ENCODE results near the gene TNFRSF13B. TPM values are rescaled to one million over a fixed set of nuclear protein-coding genes. Genes with fewer than 3 reads are reported as not detected.
A peak's percentile ranks its signal among the peaks of the same experiment; 100 is the strongest.
"Not testable (repeated sequence)": the region's sequence is repeated elsewhere in the genome, so short reads cannot be mapped to it uniquely, and the experiment has no call there.

Gene TNFRSF13B
- total RNA-seq, 3 donors from 2014 or later = 0.80 to 2.9 TPM; not detected in 1

GRCh38 chr17:17015230-17015629 is 43.3 kb upstream of the TNFRSF13B start:
- intact Hi-C loops (cut with DNase I; ENCODE audit: low total_unique reads) = no loop called here
- TF ChIP-seq POLR2AphosphoS5 (IDR thresholded peaks at IDR 0.05) (no peak), CTCF (IDR thresholded peaks at IDR 0.05) (no peak), POLR2A (IDR thresholded peaks at IDR 0.05) (no peak)

GRCh38 chr17:17014748-17015124 is 42.8 kb upstream of the TNFRSF13B start:
- H3K36me3 ChIP-seq; H3K27me3 ChIP-seq; DNase-seq (ENCODE audit: low spot score in 2 of 2); H3K27ac ChIP-seq; intact Hi-C loops (cut with DNase I; ENCODE audit: low total_unique reads); H3K9me3 ChIP-seq; H3K4me1 ChIP-seq; H3K4me3 ChIP-seq: not testable (repeated sequence)

More at GRCh38 chr17:17015230-17015629, 43.3 kb upstream of the TNFRSF13B start:
- Histone ChIP-seq H3K27me3 (no peaks in the 10 kb centered on the region), H3K36me3 (no peaks in the 10 kb centered on the region), H3K27ac (no peak overlapping the region), H3K9me3 (no peaks in the 10 kb centered on the region), H3K4me1 (no peaks in the 10 kb centered on the region), H3K4me3 (no peak overlapping the region)
- no peak for DNase-seq (ENCODE audit: low spot score in 2 of 2)

GRCh38 chr17:17013828-17014747 is 42.2 kb upstream of the TNFRSF13B start:
- H3K27ac ChIP-seq; H3K4me1 ChIP-seq; intact Hi-C loops (cut with DNase I; ENCODE audit: low total_unique reads); H3K36me3 ChIP-seq; H3K9me3 ChIP-seq; H3K27me3 ChIP-seq; DNase-seq (ENCODE audit: low spot score in 2 of 2); H3K4me3 ChIP-seq: not testable (repeated sequence)

- H3K36me3 ChIP-seq; intact Hi-C loops (cut with DNase I; ENCODE audit: low total_unique reads); H3K4me1 ChIP-seq; H3K27me3 ChIP-seq; H3K9me3 ChIP-seq: not testable (repeated sequence)
- DNase-seq (ENCODE audit: low spot score in 2 of 2) = peak; percentile 35 to 69
- peak in 1 of 3 donors; percentile 17 for TF ChIP-seq POLR2AphosphoS5 (IDR thresholded peaks at IDR 0.05)
- Histone ChIP-seq H3K27ac (peak overlapping the region in 1 of 2 donors; percentile 79), H3K4me3 (peak overlapping the region in 1 of 3 donors; percentile 3)
These were observed 39.4 kb upstream of the TNFRSF13B start for GRCh38 chr17:17011043-17011907.

GRCh38 chr17:17010545-17011034 is 38.7 kb upstream of the TNFRSF13B start:
- H3K4me1 ChIP-seq; H3K36me3 ChIP-seq; H3K4me3 ChIP-seq; intact Hi-C loops (cut with DNase I; ENCODE audit: low total_unique reads); H3K9me3 ChIP-seq; H3K27me3 ChIP-seq: not testable (repeated sequence)
- peak in 1 of 2 donors; percentile 48 for DNase-seq (ENCODE audit: low spot score in 2 of 2)
- H3K27ac ChIP-seq = peak overlapping the region in 1 of 2 donors; percentile 79

GRCh38 chr17:17009972-17010371 is 38.1 kb upstream of the TNFRSF13B start:
- H3K27me3 ChIP-seq; H3K27ac ChIP-seq; intact Hi-C loops (cut with DNase I; ENCODE audit: low total_unique reads); H3K9me3 ChIP-seq; H3K4me3 ChIP-seq; H3K36me3 ChIP-seq; DNase-seq (ENCODE audit: low spot score in 2 of 2); H3K4me1 ChIP-seq: not testable (repeated sequence)

GRCh38 chr17:17008621-17009397 is 36.9 kb upstream of the TNFRSF13B start:
- DNase-seq (ENCODE audit: low spot score in 2 of 2); H3K4me3 ChIP-seq; H3K9me3 ChIP-seq; H3K36me3 ChIP-seq; H3K4me1 ChIP-seq; H3K27me3 ChIP-seq; H3K27ac ChIP-seq; intact Hi-C loops (cut with DNase I; ENCODE audit: low total_unique reads): not testable (repeated sequence)

GRCh38 chr17:17007891-17008290 is 36.0 kb upstream of the TNFRSF13B start:
- H3K9me3 ChIP-seq; DNase-seq (ENCODE audit: low spot score in 2 of 2); H3K27ac ChIP-seq; H3K4me3 ChIP-seq; H3K27me3 ChIP-seq; H3K36me3 ChIP-seq; intact Hi-C loops (cut with DNase I; ENCODE audit: low total_unique reads); H3K4me1 ChIP-seq: not testable (repeated sequence)

GRCh38 chr17:17004997-17005614 is 33.2 kb upstream of the TNFRSF13B start:
- H3K27me3 ChIP-seq; H3K9me3 ChIP-seq; H3K4me1 ChIP-seq; H3K27ac ChIP-seq; H3K36me3 ChIP-seq; intact Hi-C loops (cut with DNase I; ENCODE audit: low total_unique reads); H3K4me3 ChIP-seq: not testable (repeated sequence)
- peak in 1 of 2 donors; percentile 49 for DNase-seq (ENCODE audit: low spot score in 2 of 2)
